Mesenchymal stem cell (in vitro differentiated cells and primary cell): ENCODE measurements around the gene GPR39.

Experiments used
- DNase-seq: peaks from one replicate; pipeline ENCODE4 v3.0.0-alpha.2; 2013
- H2AFZ ChIP-seq: one replicate; pipeline ENCODE4 v1.6.1; 2013; ENCODE audit warnings: low read depth, mild to moderate bottlenecking, control low read depth, inconsistent platforms, low read length, moderate library complexity
- H2AK5ac ChIP-seq: 2 replicates; pipeline ENCODE4 v1.6.1; 2013; ENCODE audit warnings: low read length, moderate library complexity, mild to moderate bottlenecking, inconsistent platforms; ENCODE audit not compliant: severe bottlenecking
- H2BK120ac ChIP-seq: one replicate; pipeline ENCODE4 v1.6.1; 2013; ENCODE audit warnings: low read depth, mild to moderate bottlenecking, inconsistent platforms, low read length, moderate library complexity
- H2BK12ac ChIP-seq, 2 experiments: one replicate each; pipeline ENCODE4 v1.6.1; 2013; ENCODE audit warnings: inconsistent platforms in 2 of 2, low read length in 2 of 2, mild to moderate bottlenecking in 2 of 2, moderate library complexity in 2 of 2, control low read depth in 1 of 2
- H2BK15ac ChIP-seq: one replicate; pipeline ENCODE4 v1.6.1; 2013; ENCODE audit warnings: mild to moderate bottlenecking, low read depth, inconsistent platforms; ENCODE audit not compliant: poor library complexity, severe bottlenecking
- H2BK5ac ChIP-seq: 2 replicates; pipeline ENCODE4 v1.6.1; 2013; ENCODE audit warnings: low read depth, mild to moderate bottlenecking, low read length, control low read depth, inconsistent platforms; ENCODE audit not compliant: poor library complexity, severe bottlenecking
- H3K14ac ChIP-seq, 2 experiments: one replicate each; pipeline ENCODE4 v1.6.1; 2013; ENCODE audit warnings: inconsistent platforms in 2 of 2, low read length in 2 of 2, control low read depth in 1 of 2, mild to moderate bottlenecking in 1 of 2, moderate library complexity in 1 of 2
- H3K18ac ChIP-seq, 2 experiments: one replicate each; pipeline ENCODE4 v1.6.1; 2013; ENCODE audit warnings: inconsistent platforms in 2 of 2, low read length in 2 of 2, control low read depth in 1 of 2, low read depth in 1 of 2, mild to moderate bottlenecking in 1 of 2
- H3K23ac ChIP-seq, 2 experiments: one replicate each; pipeline ENCODE4 v1.6.1; 2013; ENCODE audit warnings: inconsistent platforms in 2 of 2, low read length in 2 of 2, mild to moderate bottlenecking in 2 of 2, moderate library complexity in 2 of 2, control low read depth in 1 of 2
- H3K27ac ChIP-seq: 2 replicates; pipeline ENCODE4 v1.5.1; 2013; ENCODE audit warnings: mild to moderate bottlenecking, moderate library complexity, low read length, control low read depth, inconsistent platforms; ENCODE audit not compliant: poor library complexity, severe bottlenecking
- H3K27me3 ChIP-seq, 2 experiments: 2 replicates each; pipeline versions ENCODE4 v1.6.1 to v1.7.0; 2013; ENCODE audit warnings: low read length in 2 of 2, mild to moderate bottlenecking in 2 of 2, moderate library complexity in 2 of 2, control low read depth in 1 of 2, inconsistent platforms in 1 of 2; ENCODE audit not compliant: control insufficient read depth in 1 of 2, insufficient read depth in 1 of 2
- H3K36me3 ChIP-seq, 2 experiments: 2 replicates each; pipeline versions ENCODE4 v1.6.1 to v1.7.0; 2013; ENCODE audit warnings: low read length in 2 of 2, control low read depth in 1 of 2, inconsistent platforms in 1 of 2, low read depth in 1 of 2, mild to moderate bottlenecking in 1 of 2; ENCODE audit not compliant: insufficient read depth in 2 of 2, control insufficient read depth in 1 of 2
- H3K4ac ChIP-seq, 2 experiments: one replicate each; pipeline ENCODE4 v1.6.1; 2013; ENCODE audit warnings: inconsistent platforms in 2 of 2, low read length in 2 of 2, mild to moderate bottlenecking in 2 of 2, moderate library complexity in 2 of 2, control low read depth in 1 of 2, low read depth in 1 of 2
- H3K4me1 ChIP-seq: 2 replicates; pipeline ENCODE4 v1.6.1; 2013; ENCODE audit warnings: low read depth, low read length, control low read depth; ENCODE audit not compliant: control insufficient read depth, insufficient read depth
- H3K4me2 ChIP-seq: 2 replicates; pipeline ENCODE4 v1.6.1; 2013; ENCODE audit warnings: low read length, mild to moderate bottlenecking, inconsistent platforms; ENCODE audit not compliant: poor library complexity, severe bottlenecking
- H3K4me3 ChIP-seq, 2 experiments: 2 replicates each; pipeline versions ENCODE4 v1.5.1 to v1.7.0; 2013; ENCODE audit warnings: low read length in 2 of 2, mild to moderate bottlenecking in 2 of 2, control low read depth in 1 of 2, low read depth in 1 of 2; ENCODE audit not compliant: insufficient read depth in 1 of 2
- H3K79me1 ChIP-seq: replicated peaks from 2 replicates; pipeline ENCODE4 v1.6.1; 2013; ENCODE audit warnings: mild to moderate bottlenecking, control low read depth, low read length, inconsistent platforms; ENCODE audit not compliant: poor library complexity, severe bottlenecking
- H3K9ac ChIP-seq: 2 replicates; pipeline ENCODE4 v1.7.0; 2013; ENCODE audit warnings: mild to moderate bottlenecking, low read length, moderate library complexity
- H3K9me3 ChIP-seq: 2 replicates; pipeline ENCODE4 v1.7.0; 2013; ENCODE audit warnings: mild to moderate bottlenecking, low read length; ENCODE audit not compliant: control insufficient read depth
- H4K8ac ChIP-seq: one replicate; pipeline ENCODE4 v1.6.1; 2013; ENCODE audit warnings: inconsistent platforms, mild to moderate bottlenecking, low read length, moderate library complexity
- H4K91ac ChIP-seq: one replicate; pipeline ENCODE4 v1.6.1; 2013; ENCODE audit warnings: mild to moderate bottlenecking, low read length, inconsistent platforms
- WGBS: methylation state at CpG from one replicate; pipeline ENCODE4 v1.1.7; 2013; ENCODE audit warnings: mixed read lengths; 5-methylcytosine and 5-hydroxymethylcytosine counted together

Gene GPR39

GRCh38 chr2:132577686-132578085 lies 161.1 kb downstream of the GPR39 start:
- Histone ChIP-seq H3K4me1 (no peaks in the 10 kb centered on the region), H3K18ac (no peak overlapping the region), H3K14ac (no peak overlapping the region), H2AFZ (no peak overlapping the region), H2AK5ac (no peak overlapping the region), H3K36me3 (no peaks in the 10 kb centered on the region), H2BK5ac (no peak overlapping the region), H3K27me3 (no peaks in the 10 kb centered on the region), H3K23ac (no peak overlapping the region), H3K4ac (no peak overlapping the region), H3K4me2 (no peak overlapping the region), H2BK120ac (no peak overlapping the region), H3K4me3 (no peak overlapping the region), H4K91ac (no peak overlapping the region), H3K9ac (no peak overlapping the region), H3K27ac (no peak overlapping the region), H4K8ac (no peak overlapping the region), H3K79me1 (peaks cover 13% of the 10 kb centered on the region), H3K9me3 (no peaks in the 10 kb centered on the region), H2BK12ac (no peak overlapping the region), H2BK15ac (no peak overlapping the region)
- WGBS: no CpG with 5 or more reads among the region's 2 CpGs
- no peak for DNase-seq

GRCh38 chr2:132581591-132581990 lies 165.0 kb downstream of the GPR39 start:
- Histone ChIP-seq H3K27me3 (no peaks in the 10 kb centered on the region), H2AFZ (no peak overlapping the region), H3K14ac (no peak overlapping the region), H2BK5ac (no peak overlapping the region), H4K8ac (no peak overlapping the region), H2BK120ac (no peak overlapping the region), H2AK5ac (no peak overlapping the region), H3K4me1 (peaks cover 2% of the 10 kb centered on the region), H3K4ac (no peak overlapping the region), H3K9ac (no peak overlapping the region), H4K91ac (no peak overlapping the region), H3K18ac (no peak overlapping the region), H3K79me1 (peaks cover 20% of the 10 kb centered on the region), H2BK12ac (no peak overlapping the region), H3K27ac (no peak overlapping the region), H2BK15ac (no peak overlapping the region), H3K23ac (no peak overlapping the region), H3K36me3 (no peaks in the 10 kb centered on the region), H3K4me3 (no peak overlapping the region), H3K9me3 (no peaks in the 10 kb centered on the region), H3K4me2 (no peak overlapping the region)
- no peak for DNase-seq
- WGBS: 84% methylated on average over 5 of the region's 5 CpGs

- 78% methylated on average over 9 of the region's 9 CpGs for WGBS
- no peak overlapping the region for H3K27ac ChIP-seq
- H2AK5ac ChIP-seq: no peak overlapping the region
- H3K4me2 ChIP-seq: no peak overlapping the region
- H3K27me3 ChIP-seq: no peaks in the 10 kb centered on the region
- no peak overlapping the region for H3K18ac ChIP-seq
- H3K4ac ChIP-seq: no peak overlapping the region
- no peaks in the 10 kb centered on the region for H3K36me3 ChIP-seq
- H3K9ac ChIP-seq: no peak overlapping the region
- no peak overlapping the region for H2BK12ac ChIP-seq
- peaks cover 20% of the 10 kb centered on the region for H3K79me1 ChIP-seq
- H3K14ac ChIP-seq: peak overlapping the region in 1 of 2 experiments; percentile 51
- H4K91ac ChIP-seq: no peak overlapping the region
- no peak overlapping the region for H3K4me3 ChIP-seq
- no peak for DNase-seq
- no peak overlapping the region for H2AFZ ChIP-seq
- H3K4me1 ChIP-seq: peaks cover 2% of the 10 kb centered on the region
- H3K9me3 ChIP-seq: no peaks in the 10 kb centered on the region
- no peak overlapping the region for H4K8ac ChIP-seq
- no peak overlapping the region for H2BK15ac ChIP-seq
- H3K23ac ChIP-seq: peak overlapping the region in 1 of 2 experiments; percentile 97
- H2BK120ac ChIP-seq: no peak overlapping the region
- no peak overlapping the region for H2BK5ac ChIP-seq
Observed at GRCh38 chr2:132581991-132582738, 165.6 kb downstream of the GPR39 start.

GRCh38 chr2:132583666-132584360 lies 167.2 kb downstream of the GPR39 start:
- peaks cover 27% of the 10 kb centered on the region for H3K79me1 ChIP-seq
- 94% methylated on average over 10 of the region's 10 CpGs for WGBS
- H3K4me2 ChIP-seq: no peak overlapping the region

More at GRCh38 chr2:132583666-132584360, 167.2 kb downstream of the GPR39 start:
- no peak overlapping the region for H2BK15ac ChIP-seq
- H3K14ac ChIP-seq: peak overlapping the region in 1 of 2 experiments; percentile 3
- H3K4me3 ChIP-seq: no peak overlapping the region
- no peak overlapping the region for H3K27ac ChIP-seq
- no peak overlapping the region for H3K4ac ChIP-seq
- H4K8ac ChIP-seq: no peak overlapping the region
- H3K36me3 ChIP-seq: no peaks in the 10 kb centered on the region
- H2BK120ac ChIP-seq: no peak overlapping the region
- no peak overlapping the region for H2BK5ac ChIP-seq
- H2AFZ ChIP-seq: no peak overlapping the region
- H3K23ac ChIP-seq: no peak overlapping the region
- no peaks in the 10 kb centered on the region for H3K9me3 ChIP-seq
- no peaks in the 10 kb centered on the region for H3K27me3 ChIP-seq
- no peak for DNase-seq
- H2BK12ac ChIP-seq: no peak overlapping the region
- no peak overlapping the region for H4K91ac ChIP-seq
- H3K18ac ChIP-seq: no peak overlapping the region
- no peak overlapping the region for H2AK5ac ChIP-seq
- H3K4me1 ChIP-seq: peaks cover 2% of the 10 kb centered on the region
- H3K9ac ChIP-seq: no peak overlapping the region
